HCT116 (cell line): Measurements from ENCODE around the gene ANGPTL8. TPM values are rescaled to one million over a fixed set of nuclear protein-coding genes. Genes with fewer than 3 reads are reported as not detected.

Experiments used
- ATAC-seq: fragments of 200-7000 bp; cut with Tn5 transposase; 2 replicates; pipeline ENCODE4 v1.9.1; 2020; ENCODE audit warnings: mild to moderate bottlenecking, moderate library complexity
- BruUV-seq: library from RNA; stranded (reverse); fragments of 400-500 nt; replicated peaks from 2 replicates; lab custom pipeline; 2021; lab: Mats Ljungman, UMichigan
- CTCF ChIA-PET: fragments of 300-600 bp; sonication (Branson Sonifier 250); formaldehyde crosslinking; loops from one replicate; lab custom pipeline; 2021; ENCODE audit warnings: antibody characterized with exemption; lab: Charles Lee
- POLR2A ChIA-PET: fragments of 300-600, 350-600 bp; sonication (Branson Sonifier 250); formaldehyde crosslinking; loops from one replicate; lab custom pipeline; 2021; ENCODE audit warnings: antibody characterized with exemption; lab: Charles Lee
- RAD21 ChIA-PET, 2 experiments: fragments of 300-600 bp; sonication (Branson Sonifier 250); formaldehyde crosslinking; loops; one replicate each; lab custom pipeline; 2023; ENCODE audit warnings: low total read pairs in 2 of 2; ENCODE audit not compliant: uncharacterized antibody in 2 of 2, unreplicated experiment in 2 of 2, low non-redundant PET in 1 of 2; lab: Charles Lee
- DNase-seq: peaks from one replicate; pipeline ENCODE4 v3.0.0-alpha.2; 2010; ENCODE audit warnings: low read depth, low spot score
- H2AFZ ChIP-seq: fragments of 200-600 bp; shearing (Covaris generic), sonication (generic); 2 replicates; pipeline ENCODE4 v1.6.1; 2017; ENCODE audit warnings: low read depth, mixed run types, mixed read lengths, antibody characterized with exemption, low read length; ENCODE audit not compliant: poor library complexity, severe bottlenecking
- H3K27ac ChIP-seq: 2 replicates; pipeline ENCODE4 v1.5.1; 2012; ENCODE audit warnings: low read depth, low read length
- H3K27me3 ChIP-seq: fragments of 200-600 bp; sonication (generic); 2 replicates; pipeline ENCODE4 v1.6.1; 2016; ENCODE audit warnings: mixed run types, low read length, mixed read lengths; ENCODE audit not compliant: insufficient read depth
- H3K36me3 ChIP-seq, 2 experiments: fragments of 200-500 bp in 1 of 2; fragments of 200-600 bp in 1 of 2; sonication (Bioruptor generic) in 1 of 2; sonication (generic) in 1 of 2; 2 replicates each; pipeline versions ENCODE4 v1.5.1 to v1.6.1; 2014 to 2016; ENCODE audit warnings: low read length in 2 of 2, inconsistent platforms in 1 of 2, mixed read lengths in 1 of 2, mixed run types in 1 of 2; ENCODE audit not compliant: insufficient read depth in 2 of 2, control insufficient read depth in 1 of 2
- H3K4me1 ChIP-seq, 2 experiments: fragments of 200-600 bp in 1 of 2; sonication (generic) in 1 of 2; 2 replicates each; pipeline versions ENCODE4 v1.5.1 to v1.6.1; 2012 to 2017; ENCODE audit warnings: low read length in 2 of 2, inconsistent platforms in 1 of 2, mild to moderate bottlenecking in 1 of 2, mixed read lengths in 1 of 2, mixed run types in 1 of 2, moderate library complexity in 1 of 2; ENCODE audit not compliant: insufficient read depth in 2 of 2, control insufficient read depth in 1 of 2
- H3K4me2 ChIP-seq: fragments of 200-600 bp; sonication (generic); 2 replicates; pipeline ENCODE4 v1.6.1; 2017; ENCODE audit warnings: mixed run types, low read length, mixed read lengths
- H3K4me3 ChIP-seq, 2 experiments: fragments of 200-600 bp in 1 of 2; sonication (generic) in 1 of 2; replicated peaks in 1 of 2; 2 replicates each; pipeline ENCODE4 v1.5.1; 2011 to 2016; ENCODE audit warnings: low read length in 2 of 2, control low read depth in 1 of 2, low read depth in 1 of 2, mild to moderate bottlenecking in 1 of 2, mixed read lengths in 1 of 2, mixed run types in 1 of 2
- H3K79me2 ChIP-seq: fragments of 200-600 bp; sonication (generic); 2 replicates; pipeline ENCODE4 v1.6.1; 2017; ENCODE audit warnings: mild to moderate bottlenecking, mixed run types, low read length, moderate library complexity, mixed read lengths; ENCODE audit not compliant: insufficient read depth
- H3K9ac ChIP-seq: fragments of 200-600 bp; sonication (generic); 2 replicates; pipeline ENCODE4 v1.6.1; 2016; ENCODE audit warnings: low read length, mixed read lengths
- H3K9me2 ChIP-seq: fragments of 200-600 bp; sonication (generic), shearing (Covaris generic); 2 replicates; pipeline ENCODE4 v1.6.1; 2017; ENCODE audit warnings: mixed run types, mild to moderate bottlenecking, moderate library complexity; ENCODE audit not compliant: insufficient read depth
- H3K9me3 ChIP-seq, 2 experiments: fragments of 200-500 bp in 1 of 2; fragments of 200-600 bp in 1 of 2; sonication (Bioruptor generic) in 1 of 2; sonication (generic) in 1 of 2; 2 replicates each; pipeline ENCODE4 v1.6.1; 2014 to 2017; ENCODE audit warnings: low read length in 2 of 2, mixed read lengths in 2 of 2, inconsistent platforms in 1 of 2, low read depth in 1 of 2, mild to moderate bottlenecking in 1 of 2, mixed run types in 1 of 2, moderate library complexity in 1 of 2; ENCODE audit not compliant: control insufficient read depth in 1 of 2, insufficient read depth in 1 of 2
- H4K20me1 ChIP-seq: fragments of 200-600 bp; sonication (generic), shearing (Covaris generic); 2 replicates; pipeline ENCODE4 v1.6.1; 2017; ENCODE audit warnings: mixed run types, mild to moderate bottlenecking, moderate library complexity; ENCODE audit not compliant: insufficient read depth
- ATF3 ChIP-seq: IDR thresholded peaks from 2 replicates; pipeline ENCODE4 v1.6.1; 2012
- CBX3 ChIP-seq: IDR thresholded peaks from 2 replicates; pipeline ENCODE4 v1.6.1; 2012; ENCODE audit warnings: low read depth
- CEBPB ChIP-seq: IDR thresholded peaks from 2 replicates; pipeline ENCODE4 v1.6.1; 2012; ENCODE audit warnings: low read depth
- CTCF ChIP-seq, 3 experiments: fragments of 200-600 bp in 1 of 3; sonication (generic) in 1 of 3; IDR thresholded peaks in 2 of 3; conservative IDR thresholded peaks in 1 of 3; 2 replicates each; pipeline ENCODE4 v1.5.1; 2012 to 2017; ENCODE audit warnings: low read depth in 2 of 3, low read length in 2 of 3, antibody characterized with exemption in 1 of 3, borderline replicate concordance in 1 of 3, control low read depth in 1 of 3, mild to moderate bottlenecking in 1 of 3, mixed read lengths in 1 of 3, mixed run types in 1 of 3, moderate library complexity in 1 of 3; ENCODE audit not compliant: insufficient read depth in 1 of 3
- ELF1 ChIP-seq: IDR thresholded peaks from 2 replicates; pipeline ENCODE4 v1.6.1; 2012; ENCODE audit warnings: low read depth, borderline replicate concordance
- EZH2 ChIP-seq: fragments of 200-600 bp; sonication (generic); IDR thresholded peaks from 2 replicates; pipeline ENCODE4 v1.6.1; 2017; ENCODE audit warnings: antibody characterized with exemption, mixed run types
- JUND ChIP-seq: IDR thresholded peaks from 2 replicates; pipeline ENCODE4 v1.6.1; 2012
- MAX ChIP-seq: IDR thresholded peaks from 2 replicates; pipeline ENCODE4 v1.6.1; 2012
- POLR2A ChIP-seq: IDR thresholded peaks from 2 replicates; pipeline ENCODE4 v1.7.0; 2011; ENCODE audit warnings: borderline replicate concordance; ENCODE audit not compliant: insufficient read depth, insufficient read length; ENCODE audit errors: extremely low read depth
- POLR2AphosphoS5 ChIP-seq: IDR thresholded peaks from 2 replicates; pipeline ENCODE4 v1.6.1; 2011; ENCODE audit warnings: mild to moderate bottlenecking, low read depth, low read length, moderate library complexity
- RAD21 ChIP-seq: IDR thresholded peaks from 2 replicates; pipeline ENCODE4 v1.6.1; 2012; ENCODE audit warnings: low read depth, mild to moderate bottlenecking
- REST ChIP-seq: IDR thresholded peaks from 2 replicates; pipeline ENCODE4 v1.6.1; 2012; ENCODE audit warnings: low read depth
- ZNF274 ChIP-seq: fragments of 200-500 bp; sonication (Bioruptor generic); IDR thresholded peaks from 2 replicates; pipeline ENCODE4 v1.6.1; 2014; ENCODE audit warnings: mild to moderate bottlenecking, low read depth, low read length, inconsistent platforms
- intact Hi-C: fragments of 100-400 bp; cut with micrococcal nuclease; formaldehyde crosslinking; loops from 2 replicates; pipeline ENCODE4 v1.10.0; 2022
- total RNA-seq: library from RNA; stranded (reverse); gene quantifications from one replicate; pipeline ENCODE4 v1.2.1, GENCODE V29; 2021; ENCODE audit not compliant: unreplicated experiment

The ANGPTL8 gene
- total RNA-seq, 1 experiment from 2014 or later = not detected

GRCh38 chr19:11209839-11210655, 29.4 kb upstream of the ANGPTL8 start:
- Histone ChIP-seq H3K27me3 (no peaks in the 10 kb centered on the region), H3K4me1 (no peaks in the 10 kb centered on the region)
- BruUV-seq = no TSS peak

GRCh38 chr19:11210656-11210928, 28.8 kb upstream of the ANGPTL8 start:
- no TSS peak for BruUV-seq
- no peak overlapping the region for H3K9ac ChIP-seq
- TF ChIP-seq MAX (no peak), ELF1 (no peak), ZNF274 (no peak), CBX3 (no peak), CTCF (IDR thresholded peaks at IDR 0.05 in 2 of 3, conservative IDR thresholded peaks at IDR 0.05 in 1 of 3; ENCODE audit: borderline replicate concordance in 1 of 3, insufficient read depth in 1 of 3, low read depth in 2 of 3, low read length in 2 of 3) (no peak), POLR2AphosphoS5 (no peak), ATF3 (no peak), RAD21 (no peak), POLR2A (no peak), EZH2 (no peak), REST (no peak)
- H3K27ac ChIP-seq = no peak overlapping the region
- no peaks in the 10 kb centered on the region for H3K27me3 ChIP-seq
- RAD21 ChIA-PET = no interaction called here
- no peaks in the 10 kb centered on the region for H3K79me2 ChIP-seq
- DNase-seq = no peak
- H3K4me3 ChIP-seq = no peak overlapping the region
- H3K9me2 ChIP-seq = no peaks in the 10 kb centered on the region
- intact Hi-C loops = no loop called here
- no peak overlapping the region for H3K4me2 ChIP-seq
- POLR2A ChIA-PET = no interaction called here
- H3K36me3 ChIP-seq = peaks cover 4 to 6% of the 10 kb centered on the region in 2 experiments; a peak in 2 of 4 replicates
- H4K20me1 ChIP-seq = no peaks in the 10 kb centered on the region
- H2AFZ ChIP-seq = no peak overlapping the region
- no peaks in the 10 kb centered on the region for H3K9me3 ChIP-seq
- ATAC-seq = no peak
- CTCF ChIA-PET = no interaction called here
- no peaks in the 10 kb centered on the region for H3K4me1 ChIP-seq

More at GRCh38 chr19:11209839-11210655, 29.4 kb upstream of the ANGPTL8 start:
- Histone ChIP-seq H3K4me3 (no peak overlapping the region), H4K20me1 (no peaks in the 10 kb centered on the region), H3K79me2 (no peaks in the 10 kb centered on the region), H3K4me2 (no peak overlapping the region), H3K9me2 (no peaks in the 10 kb centered on the region), H2AFZ (no peak overlapping the region), H3K9me3 (no peaks in the 10 kb centered on the region), H3K27ac (no peak overlapping the region), H3K9ac (no peak overlapping the region), H3K36me3 (peaks cover 0 to 6% of the 10 kb centered on the region in 2 experiments; a peak in 1 of 4 replicates)
- POLR2A ChIA-PET = no interaction called here
- intact Hi-C loops = no loop called here
- RAD21 ChIA-PET = no interaction called here
- CTCF ChIA-PET = no interaction called here
- ATAC-seq (no peak), DNase-seq (no peak)
- TF ChIP-seq ELF1 = no peak
- TF ChIP-seq JUND = no peak
- TF ChIP-seq POLR2A = no peak
- no peak for TF ChIP-seq CEBPB
